ENCODE measurements around the gene RNF41.

The RNF41 gene

DNA sequence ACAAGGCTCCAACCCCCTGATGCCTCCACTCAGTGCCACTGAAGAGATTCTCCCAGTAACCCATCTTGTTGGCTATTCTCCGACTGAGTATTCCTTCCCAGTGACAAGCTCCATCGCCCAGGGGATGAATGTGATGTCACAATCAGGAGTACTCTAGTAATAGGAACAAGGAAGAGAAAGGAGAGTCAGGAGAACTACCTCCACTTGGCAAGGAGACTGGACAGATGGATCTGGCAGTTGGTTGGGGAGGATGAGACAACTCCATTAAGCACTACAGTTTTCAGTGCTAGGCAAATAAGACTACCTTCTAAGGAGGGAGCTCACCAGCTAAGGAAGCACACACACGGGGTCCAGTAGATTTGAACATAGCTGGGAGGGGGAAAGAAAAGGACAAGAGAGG is 5.3 kb downstream of the RNF41 start:
- H3K4me3 ChIP-seq (ENCODE audit: low read depth, low read length) = no peak overlapping the region
- TF ChIP-seq, protein P1, sequence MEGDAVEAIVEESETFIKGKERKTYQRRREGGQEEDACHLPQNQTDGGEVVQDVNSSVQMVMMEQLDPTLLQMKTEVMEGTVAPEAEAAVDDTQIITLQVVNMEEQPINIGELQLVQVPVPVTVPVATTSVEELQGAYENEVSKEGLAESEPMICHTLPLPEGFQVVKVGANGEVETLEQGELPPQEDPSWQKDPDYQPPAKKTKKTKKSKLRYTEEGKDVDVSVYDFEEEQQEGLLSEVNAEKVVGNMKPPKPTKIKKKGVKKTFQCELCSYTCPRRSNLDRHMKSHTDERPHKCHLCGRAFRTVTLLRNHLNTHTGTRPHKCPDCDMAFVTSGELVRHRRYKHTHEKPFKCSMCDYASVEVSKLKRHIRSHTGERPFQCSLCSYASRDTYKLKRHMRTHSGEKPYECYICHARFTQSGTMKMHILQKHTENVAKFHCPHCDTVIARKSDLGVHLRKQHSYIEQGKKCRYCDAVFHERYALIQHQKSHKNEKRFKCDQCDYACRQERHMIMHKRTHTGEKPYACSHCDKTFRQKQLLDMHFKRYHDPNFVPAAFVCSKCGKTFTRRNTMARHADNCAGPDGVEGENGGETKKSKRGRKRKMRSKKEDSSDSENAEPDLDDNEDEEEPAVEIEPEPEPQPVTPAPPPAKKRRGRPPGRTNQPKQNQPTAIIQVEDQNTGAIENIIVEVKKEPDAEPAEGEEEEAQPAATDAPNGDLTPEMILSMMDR (IDR thresholded peaks at IDR 0.05; ENCODE audit: insufficient read depth, low read depth, low read length, missing control alignments) = no peak
- no peak for DNase-seq (ENCODE audit: low read depth)

- TF ChIP-seq, protein P1 (IDR thresholded peaks at IDR 0.05; ENCODE audit: insufficient read depth, low read depth, low read length, missing control alignments) = no peak
- no peak overlapping the region for H3K4me3 ChIP-seq (ENCODE audit: low read depth, low read length)
- no peak for DNase-seq (ENCODE audit: low read depth)
These were observed 7.8 kb downstream of the RNF41 start for GRCh38 chr12:56213878-56214277.

- DNase-seq (ENCODE audit: low read depth) = no peak
- TF ChIP-seq, protein P1 (IDR thresholded peaks at IDR 0.05; ENCODE audit: insufficient read depth, low read depth, low read length, missing control alignments) = no peak
These were observed 9.4 kb downstream of the RNF41 start for GRCh38 chr12:56212361-56212760.

GRCh38 chr12:56208006-56208405 is 13.7 kb downstream of the RNF41 start:
- TF ChIP-seq, protein P1 (IDR thresholded peaks at IDR 0.05; ENCODE audit: insufficient read depth, low read depth, low read length, missing control alignments) = no peak
- H3K4me3 ChIP-seq (ENCODE audit: low read depth, low read length) = no peak overlapping the region
- DNase-seq (ENCODE audit: low read depth) = no peak

More at GRCh38 chr12:56212361-56212760, 9.4 kb downstream of the RNF41 start:
- no peak overlapping the region for H3K4me3 ChIP-seq (ENCODE audit: low read depth, low read length)

- DNase-seq (ENCODE audit: low read depth) = peak; percentile 62
- TF ChIP-seq, protein P1 (IDR thresholded peaks at IDR 0.05; ENCODE audit: insufficient read depth, low read depth, low read length, missing control alignments) = peak; percentile 62
- no peak overlapping the region for H3K4me3 ChIP-seq (ENCODE audit: low read depth, low read length)
These were observed 15.1 kb downstream of the RNF41 start for GRCh38 chr12:56206452-56207166.

- DNase-seq (ENCODE audit: low read depth) = no peak
- no peak overlapping the region for H3K4me3 ChIP-seq (ENCODE audit: low read depth, low read length)
- TF ChIP-seq, protein P1 (IDR thresholded peaks at IDR 0.05; ENCODE audit: insufficient read depth, low read depth, low read length, missing control alignments) = no peak
These were observed 16.3 kb downstream of the RNF41 start for GRCh38 chr12:56205445-56205844.

DNA sequence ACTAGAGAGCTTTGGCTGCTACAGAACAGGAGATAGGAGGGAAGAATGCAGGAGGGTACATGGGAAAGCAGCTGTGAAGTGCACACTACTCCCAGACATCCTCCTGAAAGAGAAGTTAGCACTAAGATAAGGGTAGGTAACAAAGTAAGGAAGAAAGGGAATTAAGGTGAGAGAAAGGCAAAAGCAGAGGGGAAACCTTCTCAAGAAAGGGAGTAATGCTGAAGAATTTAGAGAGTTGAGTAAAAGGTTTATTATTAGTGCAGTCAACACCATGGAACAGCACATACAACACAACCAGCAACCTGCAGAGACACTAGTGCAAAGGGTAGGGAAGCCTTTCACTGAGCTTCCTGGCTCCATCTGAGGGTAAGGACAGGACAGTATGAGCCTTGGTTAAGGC is 17.4 kb downstream of the RNF41 start:
- TF ChIP-seq, protein P1 (IDR thresholded peaks at IDR 0.05; ENCODE audit: insufficient read depth, low read depth, low read length, missing control alignments) = no peak
- no peak overlapping the region for H3K4me3 ChIP-seq (ENCODE audit: low read depth, low read length)
- DNase-seq (ENCODE audit: low read depth) = no peak
